ENCODE measurements around the gene GABBR2.

The GABBR2 gene

DNA sequence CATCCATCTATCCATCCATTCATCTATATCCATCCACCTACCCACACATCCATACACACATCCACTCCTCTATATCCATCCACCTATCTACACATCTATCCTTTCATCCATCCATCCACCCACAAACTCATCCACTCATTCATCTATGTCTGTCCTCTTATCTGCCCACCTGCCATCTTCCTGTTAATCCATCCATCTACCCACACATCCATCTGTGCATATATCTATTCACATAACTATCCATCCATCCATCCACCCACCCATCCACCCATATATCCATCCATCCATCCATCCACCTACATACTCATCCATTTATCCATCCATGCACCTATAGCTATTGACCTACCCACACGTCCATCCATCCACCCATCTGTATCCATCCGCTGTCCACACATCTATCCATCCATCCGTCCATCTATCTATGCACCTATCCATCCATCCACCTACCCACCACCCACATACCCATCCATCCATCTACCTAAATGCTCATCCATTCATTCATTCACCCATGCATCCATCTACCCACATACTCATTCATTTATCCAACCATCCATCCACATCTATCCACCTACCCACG, 271.2 kb downstream of the GABBR2 start:
- H2BK12ac ChIP-seq (ENCODE audit: low read length): no peak overlapping the region
- 100% methylated on average over 1 of the region's 4 CpGs for whole genome bisulfite sequencing (ENCODE audit: extremely low coverage, insufficient coverage, insufficient read length)
- H3K79me2 ChIP-seq (ENCODE audit: control insufficient read depth, insufficient read depth, low read length, poor library complexity): no peaks in the 10 kb centered on the region
- H3K4me2 ChIP-seq (ENCODE audit: low read length): no peak overlapping the region
- no peak overlapping the region for H2BK120ac ChIP-seq (ENCODE audit: insufficient read depth, low read length, poor library complexity)
- H3K27me3 ChIP-seq (ENCODE audit: insufficient read depth, low read length): no peaks in the 10 kb centered on the region
- no peak overlapping the region for H2AFZ ChIP-seq (ENCODE audit: insufficient read depth, low read length, poor library complexity)
- H4K12ac ChIP-seq (ENCODE audit: low read depth, low read length): no peak overlapping the region
- no peak overlapping the region for H4K8ac ChIP-seq (ENCODE audit: low read depth, low read length)
- H3K79me1 ChIP-seq (ENCODE audit: low read length): no peaks in the 10 kb centered on the region
- no peaks in the 10 kb centered on the region for H3K4me1 ChIP-seq (ENCODE audit: control insufficient read depth in 1 of 2, insufficient read depth in 2 of 2, low read length in 2 of 2)
- DNase-seq: no peak
- no peaks in the 10 kb centered on the region for H3K36me3 ChIP-seq (ENCODE audit: control insufficient read depth in 1 of 2, insufficient read depth in 2 of 2, low read length in 2 of 2)
- no peak overlapping the region for H3K4me3 ChIP-seq (ENCODE audit: low read depth, low read length)
- H3K9ac ChIP-seq (ENCODE audit: low read length): no peak overlapping the region
- H3K9me3 ChIP-seq (ENCODE audit: insufficient read depth, low read depth, low read length): no peaks in the 10 kb centered on the region
- no peak overlapping the region for H3K27ac ChIP-seq (ENCODE audit: low read depth, low read length)
- no peak overlapping the region for H3K23ac ChIP-seq (ENCODE audit: low read length)
- H3K14ac ChIP-seq (ENCODE audit: low read length): no peak overlapping the region
- no peak overlapping the region for H4K91ac ChIP-seq (ENCODE audit: low read depth, low read length)
- no peak overlapping the region for H3K18ac ChIP-seq (ENCODE audit: low read length)
- H2AK5ac ChIP-seq (ENCODE audit: low read length): no peak overlapping the region
- no peak overlapping the region for H2BK5ac ChIP-seq (ENCODE audit: low read depth, low read length, poor library complexity)
- H3K4ac ChIP-seq (ENCODE audit: low read depth, low read length): no peak overlapping the region

DNA sequence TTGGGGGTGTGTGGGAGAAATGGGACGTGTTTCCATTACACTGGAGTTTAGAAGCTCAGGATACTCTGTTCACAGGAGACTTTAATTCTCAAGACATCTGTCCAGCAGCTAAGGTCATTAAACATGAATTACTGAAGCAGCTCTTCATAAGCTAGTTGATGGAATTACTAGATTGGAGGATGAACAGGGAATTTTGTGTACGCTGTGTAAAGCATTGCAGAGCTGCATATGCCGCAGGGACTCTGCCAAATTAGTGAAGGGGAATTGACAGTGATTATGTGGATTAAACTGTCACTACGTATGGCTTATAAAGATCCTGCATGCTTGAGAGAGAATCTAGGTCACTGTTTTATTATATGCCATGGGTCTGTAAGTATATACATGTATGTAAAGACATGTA, 275.8 kb downstream of the GABBR2 start:
- no peak overlapping the region for H2AFZ ChIP-seq (ENCODE audit: insufficient read depth, low read length, poor library complexity)
- no peaks in the 10 kb centered on the region for H3K4me1 ChIP-seq (ENCODE audit: control insufficient read depth in 1 of 2, insufficient read depth in 2 of 2, low read length in 2 of 2)
- no peaks in the 10 kb centered on the region for H3K79me1 ChIP-seq (ENCODE audit: low read length)
- no peaks in the 10 kb centered on the region for H3K79me2 ChIP-seq (ENCODE audit: control insufficient read depth, insufficient read depth, low read length, poor library complexity)
- H2BK120ac ChIP-seq (ENCODE audit: insufficient read depth, low read length, poor library complexity): no peak overlapping the region
- no CpG with 5 or more reads among the region's 4 CpGs for WGBS (ENCODE audit: extremely low coverage, insufficient coverage, insufficient read length)
- no peaks in the 10 kb centered on the region for H3K36me3 ChIP-seq (ENCODE audit: control insufficient read depth in 1 of 2, insufficient read depth in 2 of 2, low read length in 2 of 2)
- H3K4me3 ChIP-seq (ENCODE audit: low read depth, low read length): no peak overlapping the region
- H3K27ac ChIP-seq (ENCODE audit: low read depth, low read length): no peak overlapping the region
- H4K8ac ChIP-seq (ENCODE audit: low read depth, low read length): no peak overlapping the region
- H3K4me2 ChIP-seq (ENCODE audit: low read length): no peak overlapping the region
- H4K12ac ChIP-seq (ENCODE audit: low read depth, low read length): no peak overlapping the region
- H3K23ac ChIP-seq (ENCODE audit: low read length): no peak overlapping the region
- H2BK12ac ChIP-seq (ENCODE audit: low read length): no peak overlapping the region
- H2AK5ac ChIP-seq (ENCODE audit: low read length): no peak overlapping the region
- no peaks in the 10 kb centered on the region for H3K9me3 ChIP-seq (ENCODE audit: insufficient read depth, low read depth, low read length)
- no peak overlapping the region for H3K18ac ChIP-seq (ENCODE audit: low read length)
- H4K91ac ChIP-seq (ENCODE audit: low read depth, low read length): no peak overlapping the region
- H3K4ac ChIP-seq (ENCODE audit: low read depth, low read length): no peak overlapping the region
- no peak overlapping the region for H2BK5ac ChIP-seq (ENCODE audit: low read depth, low read length, poor library complexity)
- no peak for DNase-seq
- no peaks in the 10 kb centered on the region for H3K27me3 ChIP-seq (ENCODE audit: insufficient read depth, low read length)
- no peak overlapping the region for H3K14ac ChIP-seq (ENCODE audit: low read length)
- H3K9ac ChIP-seq (ENCODE audit: low read length): no peak overlapping the region

DNA sequence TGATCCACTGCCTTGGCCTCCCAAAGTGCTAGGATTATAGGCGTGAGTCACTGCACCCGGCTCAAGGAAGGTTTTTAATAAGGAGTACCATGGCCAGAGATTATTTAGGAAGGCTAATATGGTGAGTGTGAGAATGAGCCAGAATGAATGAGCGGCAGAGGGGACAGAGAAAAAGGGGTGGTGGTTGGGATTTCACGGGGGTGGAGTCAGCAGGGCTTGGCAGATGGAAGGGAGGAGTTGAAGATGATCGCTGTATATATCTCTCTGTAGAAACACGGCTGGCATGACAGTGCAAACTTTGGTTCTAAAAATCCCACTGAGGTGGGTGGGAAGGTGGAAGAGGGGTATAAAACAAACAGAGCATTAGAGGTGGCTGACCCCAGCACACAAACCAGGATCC, 276.6 kb downstream of the GABBR2 start:
- Histone ChIP-seq H4K91ac (ENCODE audit: low read depth, low read length) (no peak overlapping the region), H3K4me2 (ENCODE audit: low read length) (no peak overlapping the region), H2AFZ (ENCODE audit: insufficient read depth, low read length, poor library complexity) (no peak overlapping the region), H3K23ac (ENCODE audit: low read length) (no peak overlapping the region), H3K14ac (ENCODE audit: low read length) (no peak overlapping the region), H3K4me3 (ENCODE audit: low read depth, low read length) (no peak overlapping the region), H3K27ac (ENCODE audit: low read depth, low read length) (no peak overlapping the region), H2BK12ac (ENCODE audit: low read length) (no peak overlapping the region), H3K9me3 (ENCODE audit: insufficient read depth, low read depth, low read length) (no peaks in the 10 kb centered on the region), H3K9ac (ENCODE audit: low read length) (no peak overlapping the region), H3K79me2 (ENCODE audit: control insufficient read depth, insufficient read depth, low read length, poor library complexity) (no peaks in the 10 kb centered on the region), H3K27me3 (ENCODE audit: insufficient read depth, low read length) (no peaks in the 10 kb centered on the region), H2AK5ac (ENCODE audit: low read length) (no peak overlapping the region), H3K79me1 (ENCODE audit: low read length) (no peaks in the 10 kb centered on the region), H4K12ac (ENCODE audit: low read depth, low read length) (no peak overlapping the region), H3K4ac (ENCODE audit: low read depth, low read length) (no peak overlapping the region), H3K36me3 (ENCODE audit: control insufficient read depth in 1 of 2, insufficient read depth in 2 of 2, low read length in 2 of 2) (no peaks in the 10 kb centered on the region), H3K18ac (ENCODE audit: low read length) (no peak overlapping the region), H3K4me1 (ENCODE audit: control insufficient read depth in 1 of 2, insufficient read depth in 2 of 2, low read length in 2 of 2) (no peaks in the 10 kb centered on the region), H4K8ac (ENCODE audit: low read depth, low read length) (no peak overlapping the region), H2BK120ac (ENCODE audit: insufficient read depth, low read length, poor library complexity) (no peak overlapping the region), H2BK5ac (ENCODE audit: low read depth, low read length, poor library complexity) (no peak overlapping the region)
- no CpG with 5 or more reads among the region's 6 CpGs for WGBS (ENCODE audit: extremely low coverage, insufficient coverage, insufficient read length)
- no peak for DNase-seq

DNA sequence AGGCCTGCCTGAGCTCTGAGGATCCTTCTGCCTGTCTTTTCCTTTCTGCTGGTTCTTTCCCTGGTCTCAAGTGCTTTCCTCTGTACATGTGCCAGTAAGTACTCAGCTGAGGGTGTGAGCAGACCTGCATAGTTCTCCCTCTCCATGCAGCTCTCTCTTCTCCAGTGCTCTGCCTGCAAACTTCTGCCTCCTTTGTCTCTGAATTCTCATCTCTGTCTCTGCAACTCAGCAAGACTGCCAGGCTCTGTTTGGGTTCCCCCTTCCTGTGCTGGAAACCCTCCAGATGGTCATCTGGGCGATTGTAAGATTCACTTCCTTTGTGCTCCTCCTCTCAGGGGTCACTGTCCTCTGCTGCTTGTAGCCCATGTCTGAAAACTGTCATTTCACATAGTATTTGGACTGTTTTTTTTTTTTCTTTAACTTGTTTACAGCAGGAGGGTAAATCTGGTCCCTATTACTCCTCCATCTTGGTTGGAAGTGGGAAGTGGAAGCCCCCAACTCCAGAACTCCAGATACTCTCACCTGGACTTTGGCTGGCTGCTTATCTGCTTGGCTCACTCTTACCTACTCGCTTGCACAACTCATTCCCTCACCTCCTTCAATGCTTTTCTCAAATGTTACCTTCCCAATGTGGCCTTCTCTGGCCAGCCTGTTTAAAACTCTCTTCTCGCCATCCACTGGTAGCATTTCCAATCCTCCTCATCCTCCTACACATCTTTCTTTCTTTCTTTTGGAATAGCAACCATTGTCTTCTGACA, 278.0 kb downstream of the GABBR2 start:
- H4K8ac ChIP-seq (ENCODE audit: low read depth, low read length): no peak overlapping the region
- H2BK120ac ChIP-seq (ENCODE audit: insufficient read depth, low read length, poor library complexity): no peak overlapping the region
- no peaks in the 10 kb centered on the region for H3K9me3 ChIP-seq (ENCODE audit: insufficient read depth, low read depth, low read length)
- H4K91ac ChIP-seq (ENCODE audit: low read depth, low read length): no peak overlapping the region
- no peak overlapping the region for H2BK5ac ChIP-seq (ENCODE audit: low read depth, low read length, poor library complexity)
- no peak overlapping the region for H3K4me2 ChIP-seq (ENCODE audit: low read length)
- no peak overlapping the region for H3K4me3 ChIP-seq (ENCODE audit: low read depth, low read length)
- H3K18ac ChIP-seq (ENCODE audit: low read length): no peak overlapping the region
- no peak overlapping the region for H2AFZ ChIP-seq (ENCODE audit: insufficient read depth, low read length, poor library complexity)
- H3K9ac ChIP-seq (ENCODE audit: low read length): no peak overlapping the region
- no peak overlapping the region for H3K27ac ChIP-seq (ENCODE audit: low read depth, low read length)
- no peak overlapping the region for H2BK12ac ChIP-seq (ENCODE audit: low read length)
- DNase-seq: no peak
- no peak overlapping the region for H4K12ac ChIP-seq (ENCODE audit: low read depth, low read length)
- no peak overlapping the region for H3K4ac ChIP-seq (ENCODE audit: low read depth, low read length)
- H3K79me1 ChIP-seq (ENCODE audit: low read length): no peaks in the 10 kb centered on the region
- H2AK5ac ChIP-seq (ENCODE audit: low read length): no peak overlapping the region
- no peak overlapping the region for H3K14ac ChIP-seq (ENCODE audit: low read length)
- no peak overlapping the region for H3K23ac ChIP-seq (ENCODE audit: low read length)
- H3K4me1 ChIP-seq (ENCODE audit: control insufficient read depth in 1 of 2, insufficient read depth in 2 of 2, low read length in 2 of 2): no peaks in the 10 kb centered on the region
- WGBS (ENCODE audit: extremely low coverage, insufficient coverage, insufficient read length): no CpG with 5 or more reads among the region's 3 CpGs
- no peaks in the 10 kb centered on the region for H3K36me3 ChIP-seq (ENCODE audit: control insufficient read depth in 1 of 2, insufficient read depth in 2 of 2, low read length in 2 of 2)
- no peaks in the 10 kb centered on the region for H3K79me2 ChIP-seq (ENCODE audit: control insufficient read depth, insufficient read depth, low read length, poor library complexity)
- no peaks in the 10 kb centered on the region for H3K27me3 ChIP-seq (ENCODE audit: insufficient read depth, low read length)

All from trophoblast cell (in vitro differentiated cells and primary cell).